D721Med (cell line): ENCODE measurements around the gene MARK4.

Experiments
- DNase-seq: peaks from one replicate; pipeline ENCODE4 v3.0.0; 2011; ENCODE audit warnings: low spot score; ENCODE audit not compliant: insufficient read length
- FAIRE-seq: peaks from 2 replicates; lab custom pipeline; 2011; peaks lifted over from hg19 to GRCh38; lab: Jason Lieb, UNC
- TF ChIP-seq, protein P1 (sequence below): IDR thresholded peaks from 2 replicates; pipeline ENCODE4 v1.5.1; 2012; ENCODE audit warnings: mild to moderate bottlenecking, control low read depth; ENCODE audit not compliant: insufficient read depth; ENCODE audit errors: missing control alignments

Gene MARK4

DNA sequence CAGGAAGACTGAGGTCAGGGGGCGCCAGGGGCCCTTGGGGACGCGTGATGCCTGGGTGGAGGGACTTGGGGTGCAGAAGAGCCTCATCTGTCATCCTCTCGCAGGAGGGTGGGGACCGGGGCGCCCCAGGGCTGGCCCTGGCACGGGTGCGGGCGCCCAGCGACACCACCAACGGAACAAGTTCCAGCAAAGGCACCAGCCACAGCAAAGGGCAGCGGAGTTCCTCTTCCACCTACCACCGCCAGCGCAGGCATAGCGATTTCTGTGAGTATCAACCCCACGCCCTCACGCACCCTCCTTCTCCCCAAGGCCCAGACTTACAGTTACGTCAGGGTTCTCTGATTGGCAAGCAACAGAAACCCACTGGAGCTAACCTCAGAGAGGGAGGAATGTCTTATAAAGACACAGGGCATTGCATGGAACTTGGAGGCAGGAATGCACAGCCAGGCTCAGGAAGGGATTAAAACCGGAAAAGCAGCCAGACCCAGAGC lies 29.4 kb downstream of the MARK4 start:
- no peak for FAIRE-seq
- DNase-seq, result no peak
- TF ChIP-seq, protein P1, sequence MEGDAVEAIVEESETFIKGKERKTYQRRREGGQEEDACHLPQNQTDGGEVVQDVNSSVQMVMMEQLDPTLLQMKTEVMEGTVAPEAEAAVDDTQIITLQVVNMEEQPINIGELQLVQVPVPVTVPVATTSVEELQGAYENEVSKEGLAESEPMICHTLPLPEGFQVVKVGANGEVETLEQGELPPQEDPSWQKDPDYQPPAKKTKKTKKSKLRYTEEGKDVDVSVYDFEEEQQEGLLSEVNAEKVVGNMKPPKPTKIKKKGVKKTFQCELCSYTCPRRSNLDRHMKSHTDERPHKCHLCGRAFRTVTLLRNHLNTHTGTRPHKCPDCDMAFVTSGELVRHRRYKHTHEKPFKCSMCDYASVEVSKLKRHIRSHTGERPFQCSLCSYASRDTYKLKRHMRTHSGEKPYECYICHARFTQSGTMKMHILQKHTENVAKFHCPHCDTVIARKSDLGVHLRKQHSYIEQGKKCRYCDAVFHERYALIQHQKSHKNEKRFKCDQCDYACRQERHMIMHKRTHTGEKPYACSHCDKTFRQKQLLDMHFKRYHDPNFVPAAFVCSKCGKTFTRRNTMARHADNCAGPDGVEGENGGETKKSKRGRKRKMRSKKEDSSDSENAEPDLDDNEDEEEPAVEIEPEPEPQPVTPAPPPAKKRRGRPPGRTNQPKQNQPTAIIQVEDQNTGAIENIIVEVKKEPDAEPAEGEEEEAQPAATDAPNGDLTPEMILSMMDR, result no peak

DNA sequence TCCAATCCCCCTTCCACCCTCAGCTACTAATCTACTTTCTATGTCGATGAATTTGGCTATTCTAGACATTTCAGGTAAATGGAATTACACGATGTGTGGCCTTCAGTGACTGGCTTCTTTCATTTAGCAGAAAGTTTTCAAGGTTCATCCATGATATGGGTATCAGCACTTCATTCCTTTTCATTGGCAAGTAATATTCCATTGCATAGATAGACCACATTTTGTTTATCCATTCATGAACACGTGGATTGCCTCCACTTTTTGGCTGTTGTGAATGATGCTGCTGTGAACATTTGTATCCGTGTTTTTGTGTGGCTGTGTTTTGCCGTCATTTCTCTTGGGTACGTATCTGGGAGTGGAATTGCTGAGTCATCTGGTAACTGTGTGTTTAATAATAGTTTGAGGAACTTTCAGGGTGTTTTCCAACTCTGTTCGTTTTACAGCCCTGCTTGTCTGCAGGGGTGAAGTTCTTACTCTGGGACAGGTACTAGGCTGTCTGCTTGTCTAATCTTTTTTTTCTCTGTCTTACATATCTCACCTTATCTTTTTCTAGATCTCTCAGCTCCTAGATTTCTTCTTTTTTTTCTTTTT lies 32.5 kb downstream of the MARK4 start:
- FAIRE-seq, result no peak
- DNase-seq, result no peak
- TF ChIP-seq, protein P1, result no peak

DNA sequence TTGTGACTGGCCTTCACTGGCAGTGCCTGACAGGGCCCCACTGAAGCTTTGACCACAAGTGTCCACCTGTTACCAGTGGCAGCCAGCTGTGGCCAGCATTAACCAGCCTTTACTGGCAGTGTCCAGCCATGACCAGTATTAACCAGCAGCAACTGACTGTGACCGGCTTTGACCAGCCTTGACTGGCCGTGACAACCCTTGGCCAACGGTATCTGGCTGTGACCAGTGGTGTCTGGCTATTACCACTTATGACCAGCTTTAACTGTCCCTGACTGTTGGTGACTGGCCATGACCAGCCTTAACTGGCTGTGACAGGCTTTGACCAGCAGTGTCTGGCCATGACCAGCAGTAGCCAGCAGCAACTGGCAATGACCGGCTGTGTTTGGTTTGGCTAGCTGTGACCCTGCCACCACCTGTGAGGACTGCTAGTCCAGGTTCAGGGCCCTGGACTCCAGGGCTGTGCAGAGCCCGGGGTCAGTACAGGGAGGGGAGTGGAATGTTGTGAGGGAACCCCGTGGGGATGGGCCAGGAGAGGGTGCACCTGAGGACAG lies 39.4 kb downstream of the MARK4 start:
- FAIRE-seq, result no peak
- DNase-seq, result no peak
- TF ChIP-seq, protein P1, result no peak

DNA sequence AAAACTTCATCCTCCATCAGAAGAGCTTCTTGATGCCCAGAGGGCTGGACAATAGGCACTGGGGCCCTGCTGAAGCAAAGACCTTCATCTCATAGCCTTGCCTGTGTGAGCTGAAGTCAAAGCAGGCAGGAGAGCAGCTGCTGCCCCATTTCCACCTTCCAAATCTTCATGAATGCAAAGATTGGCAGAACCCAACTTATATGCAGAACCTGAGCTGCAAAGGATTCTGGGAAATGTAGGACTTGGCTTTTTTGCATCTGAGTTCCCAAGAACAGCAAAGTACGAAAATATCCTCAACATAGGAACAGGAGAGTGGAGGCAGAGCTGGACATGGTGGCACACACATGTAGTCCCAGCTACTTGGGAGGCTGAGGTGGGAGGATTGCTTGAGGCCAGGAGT lies 40.8 kb downstream of the MARK4 start:
- DNase-seq (no peak), FAIRE-seq (no peak)
- TF ChIP-seq, protein P1, result no peak

DNA sequence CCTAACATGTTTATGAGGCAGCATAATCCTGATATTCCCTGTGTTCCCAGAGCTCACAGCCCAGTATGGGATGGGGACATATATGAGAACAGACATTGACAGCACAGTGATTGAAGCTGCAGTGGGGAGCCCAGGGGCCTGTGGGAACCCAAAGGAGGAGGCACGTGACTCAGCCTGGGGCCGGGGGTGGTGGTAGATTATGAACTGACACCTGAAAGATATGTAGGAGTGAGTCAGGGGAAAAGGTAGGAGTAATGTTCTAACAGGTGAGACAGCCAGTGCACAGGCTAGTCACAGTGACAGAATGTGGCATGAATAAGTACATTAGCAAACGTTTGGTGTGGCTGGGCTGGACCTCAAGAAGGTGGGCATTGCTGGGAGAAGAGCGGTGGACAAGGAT lies 42.6 kb downstream of the MARK4 start:
- FAIRE-seq (no peak), DNase-seq (no peak)
- TF ChIP-seq, protein P1, result no peak

DNA sequence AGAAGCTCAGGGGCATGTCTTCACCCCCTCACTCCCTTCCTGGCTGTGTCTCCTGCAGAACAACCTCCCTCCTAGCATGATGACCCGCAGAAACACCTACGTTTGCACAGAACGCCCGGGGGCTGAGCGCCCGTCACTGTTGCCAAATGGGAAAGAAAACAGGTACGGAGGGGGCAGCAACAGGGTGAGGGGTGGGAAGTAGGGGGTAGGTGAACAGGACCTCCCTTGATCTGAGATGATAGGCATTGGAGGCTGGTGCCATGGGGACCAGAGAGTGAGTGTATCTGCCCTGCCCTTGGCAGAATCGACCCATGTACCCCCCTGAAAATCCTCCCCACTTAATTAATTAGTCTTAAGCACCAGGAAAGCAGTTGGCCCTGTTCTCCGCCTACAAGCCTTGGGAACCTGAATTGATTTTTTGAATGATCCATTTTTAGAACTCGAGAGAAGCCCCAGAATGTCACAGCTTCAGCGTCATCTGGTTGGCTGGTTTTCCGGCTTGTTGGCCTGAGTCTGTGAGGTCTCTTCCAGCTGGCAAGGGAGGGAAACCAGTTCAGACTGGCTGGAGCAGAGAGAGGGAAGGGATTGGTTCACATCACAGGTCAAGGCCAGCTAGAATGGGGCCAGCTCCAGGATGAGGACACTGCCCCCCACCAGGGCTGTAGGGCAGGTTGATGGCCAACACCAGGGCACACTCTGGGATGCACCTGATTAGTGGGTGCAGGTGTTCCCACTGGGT lies 43.4 kb downstream of the MARK4 start:
- DNase-seq (no peak), FAIRE-seq (no peak)
- TF ChIP-seq, protein P1, result no peak

DNA sequence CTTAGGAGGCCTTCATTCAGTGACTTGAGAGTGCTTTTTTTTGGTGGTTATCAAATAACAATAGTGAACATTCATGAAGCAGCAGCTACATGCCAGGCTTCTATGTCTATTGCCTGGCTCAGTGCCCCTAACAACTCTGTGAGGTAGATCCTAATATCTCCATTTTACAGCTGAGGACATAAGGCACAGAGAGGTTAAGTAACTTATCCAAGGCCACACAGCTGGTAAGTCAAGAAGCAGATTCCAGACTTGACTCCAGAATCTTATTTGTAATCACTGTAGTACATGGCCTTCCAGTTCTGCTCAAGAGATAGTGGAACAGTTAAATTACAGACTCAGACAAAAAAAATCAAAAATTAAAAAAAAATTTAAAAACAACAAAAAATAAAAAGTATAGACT lies 44.8 kb downstream of the MARK4 start:
- FAIRE-seq (no peak), DNase-seq (no peak)
- TF ChIP-seq, protein P1, result no peak
